WTC11 (cell line): ENCODE data around the gene ZNF423.

Experiments
- ATF3 ChIP-seq: sonication (generic); formaldehyde crosslinking; conservative IDR thresholded peaks from 2 replicates; pipeline ENCODE4 v1.8.1; 2022; ENCODE audit warnings: mild to moderate bottlenecking, missing genetic modification reagents
- CTCF ChIP-seq: fragments of 200-600 bp; IDR thresholded peaks from 2 replicates; pipeline ENCODE4 v1.8.0; 2022; ENCODE audit warnings: antibody characterized with exemption
- OVOL2 ChIP-seq: fragments of 250-450 bp; sonication (Bioruptor Pico); IDR thresholded peaks from 2 replicates; pipeline ENCODE4 v1.9.0; 2021; ENCODE audit warnings: mild to moderate bottlenecking, borderline replicate concordance
- ZNF138 ChIP-seq: sonication (generic); formaldehyde crosslinking; conservative IDR thresholded peaks from 2 replicates; pipeline ENCODE4 v1.8.1; 2022; ENCODE audit warnings: mild to moderate bottlenecking, moderate library complexity, missing genetic modification reagents
- ZNF263 ChIP-seq: sonication (generic); formaldehyde crosslinking; IDR thresholded peaks from 2 replicates; pipeline ENCODE4 v1.8.1; 2022; ENCODE audit warnings: low read depth, mild to moderate bottlenecking, moderate library complexity, missing genetic modification reagents

- TF ChIP-seq CTCF (no peak), ZNF263 (no peak), OVOL2 (CRISPR knock-in tag) (no peak), ATF3 (no peak), ZNF138 (CRISPR knock-in tag) (no peak)
These were observed 40.6 kb upstream of the ZNF423 start for GRCh38 chr16:49896447-49896964.
